ENCODE data around the gene ZNF605. TPM values are rescaled to one million over a fixed set of nuclear protein-coding genes. Genes with fewer than 3 reads are reported as not detected.
"Not testable (repeated sequence)": the region's sequence is repeated elsewhere in the genome, so short reads cannot be mapped to it uniquely, and the experiment has no call there.

Gene ZNF605
- total RNA-seq, 2 experiments from 2014 or later: 8.9 to 10.0 TPM

- peaks cover 34% of the 10 kb centered on the region for H3K9me3 Mint-ChIP-seq (ENCODE audit: low read depth)
- H3K27me3 Mint-ChIP-seq: no peaks in the 10 kb centered on the region
- peaks cover 58% of the 10 kb centered on the region for H3K36me3 Mint-ChIP-seq
- no peak for ATAC-seq
- no peak overlapping the region for H3K27ac Mint-ChIP-seq
- H3K4me1 Mint-ChIP-seq: no peaks in the 10 kb centered on the region
- H3K4me3 Mint-ChIP-seq: no peak overlapping the region
- DNase-seq: no peak
- CTCF ChIA-PET: no interaction called here
Observed at GRCh38 chr12:132940071-132940719, 15.9 kb downstream of the ZNF605 start.

GRCh38 chr12:132938807-132939206 lies 17.3 kb downstream of the ZNF605 start:
- H3K36me3 Mint-ChIP-seq: peaks cover 51% of the 10 kb centered on the region
- CTCF ChIA-PET, DNase-seq, H3K4me3 Mint-ChIP-seq, H3K27me3 Mint-ChIP-seq, H3K4me1 Mint-ChIP-seq, H3K27ac Mint-ChIP-seq, ATAC-seq: not testable (repeated sequence)
- H3K9me3 Mint-ChIP-seq (ENCODE audit: low read depth): peaks cover 40% of the 10 kb centered on the region

GRCh38 chr12:132937476-132937875 lies 18.6 kb downstream of the ZNF605 start:
- Mint-ChIP-seq H3K4me3 (no peak overlapping the region), H3K9me3 (ENCODE audit: low read depth) (peaks cover 43% of the 10 kb centered on the region), H3K36me3 (peaks cover 45% of the 10 kb centered on the region), H3K27ac (no peak overlapping the region), H3K27me3 (no peaks in the 10 kb centered on the region), H3K4me1 (no peaks in the 10 kb centered on the region)
- ATAC-seq: no peak
- CTCF ChIA-PET: no interaction called here
- no peak for DNase-seq

GRCh38 chr12:132936921-132937320 lies 19.2 kb downstream of the ZNF605 start:
- DNase-seq, ATAC-seq, H3K27me3 Mint-ChIP-seq, H3K27ac Mint-ChIP-seq, H3K4me1 Mint-ChIP-seq, H3K4me3 Mint-ChIP-seq, CTCF ChIA-PET: not testable (repeated sequence)
- Mint-ChIP-seq H3K9me3 (ENCODE audit: low read depth) (peaks cover 40% of the 10 kb centered on the region), H3K36me3 (peaks cover 42% of the 10 kb centered on the region)

GRCh38 chr12:132936163-132936562 lies 19.9 kb downstream of the ZNF605 start:
- CTCF ChIA-PET: no interaction called here
- Mint-ChIP-seq H3K27ac (no peak overlapping the region), H3K9me3 (ENCODE audit: low read depth) (peaks cover 39% of the 10 kb centered on the region), H3K27me3 (no peaks in the 10 kb centered on the region), H3K4me1 (no peaks in the 10 kb centered on the region), H3K36me3 (peaks cover 40% of the 10 kb centered on the region), H3K4me3 (no peak overlapping the region)
- ATAC-seq (no peak), DNase-seq (no peak)

- ATAC-seq: no peak
- no peaks in the 10 kb centered on the region for H3K27me3 Mint-ChIP-seq
- H3K27ac Mint-ChIP-seq: no peak overlapping the region
- H3K4me1 Mint-ChIP-seq: no peaks in the 10 kb centered on the region
- peaks cover 52% of the 10 kb centered on the region for H3K36me3 Mint-ChIP-seq
- CTCF ChIA-PET: no interaction called here
- H3K4me3 Mint-ChIP-seq: no peak overlapping the region
- H3K9me3 Mint-ChIP-seq (ENCODE audit: low read depth): peaks cover 62% of the 10 kb centered on the region
- no peak for DNase-seq
Observed at GRCh38 chr12:132926415-132926833, 29.7 kb downstream of the ZNF605 start.

- Mint-ChIP-seq H3K4me3 (no peak overlapping the region), H3K36me3 (peaks cover 49% of the 10 kb centered on the region), H3K9me3 (ENCODE audit: low read depth) (peaks cover 62% of the 10 kb centered on the region), H3K27me3 (no peaks in the 10 kb centered on the region), H3K4me1 (no peaks in the 10 kb centered on the region), H3K27ac (no peak overlapping the region)
- DNase-seq: no peak
- CTCF ChIA-PET: no interaction called here
- ATAC-seq: no peak
Observed at GRCh38 chr12:132925597-132926414, 30.3 kb downstream of the ZNF605 start.

GRCh38 chr12:132924356-132924755 lies 31.8 kb downstream of the ZNF605 start:
- H3K9me3 Mint-ChIP-seq (ENCODE audit: low read depth): peaks cover 58% of the 10 kb centered on the region
- DNase-seq: no peak
- CTCF ChIA-PET: no interaction called here
- H3K4me3 Mint-ChIP-seq: no peak overlapping the region
- no peaks in the 10 kb centered on the region for H3K4me1 Mint-ChIP-seq
- H3K27ac Mint-ChIP-seq: no peak overlapping the region
- H3K27me3 Mint-ChIP-seq: no peaks in the 10 kb centered on the region
- ATAC-seq: no peak
- H3K36me3 Mint-ChIP-seq: peaks cover 41% of the 10 kb centered on the region

GRCh38 chr12:132923356-132923909 lies 32.7 kb downstream of the ZNF605 start:
- ATAC-seq (no peak), DNase-seq (no peak)
- H3K9me3 Mint-ChIP-seq (ENCODE audit: low read depth): peaks cover 58% of the 10 kb centered on the region
- no peaks in the 10 kb centered on the region for H3K4me1 Mint-ChIP-seq
- no peaks in the 10 kb centered on the region for H3K27me3 Mint-ChIP-seq
- peaks cover 38% of the 10 kb centered on the region for H3K36me3 Mint-ChIP-seq
- no peak overlapping the region for H3K4me3 Mint-ChIP-seq
- CTCF ChIA-PET: no interaction called here
- H3K27ac Mint-ChIP-seq: no peak overlapping the region

- Mint-ChIP-seq H3K4me1 (no peaks in the 10 kb centered on the region), H3K27ac (no peak overlapping the region), H3K27me3 (no peaks in the 10 kb centered on the region), H3K4me3 (no peak overlapping the region), H3K36me3 (peaks cover 43% of the 10 kb centered on the region), H3K9me3 (ENCODE audit: low read depth) (peaks cover 61% of the 10 kb centered on the region)
- CTCF ChIA-PET: no interaction called here
- DNase-seq: no peak
- no peak for ATAC-seq
Observed at GRCh38 chr12:132922676-132923075, 33.4 kb downstream of the ZNF605 start.

GRCh38 chr12:132921685-132922084 lies 34.4 kb downstream of the ZNF605 start:
- Mint-ChIP-seq H3K9me3 (ENCODE audit: low read depth) (peaks cover 57% of the 10 kb centered on the region), H3K4me3 (no peak overlapping the region), H3K27ac (no peak overlapping the region), H3K4me1 (no peaks in the 10 kb centered on the region), H3K36me3 (peaks cover 40% of the 10 kb centered on the region), H3K27me3 (no peaks in the 10 kb centered on the region)
- DNase-seq (no peak), ATAC-seq (no peak)
- CTCF ChIA-PET: no interaction called here

- Mint-ChIP-seq H3K4me3 (no peak overlapping the region), H3K27ac (no peak overlapping the region), H3K9me3 (ENCODE audit: low read depth) (peaks cover 48% of the 10 kb centered on the region), H3K36me3 (peaks cover 35% of the 10 kb centered on the region), H3K27me3 (no peaks in the 10 kb centered on the region), H3K4me1 (no peaks in the 10 kb centered on the region)
- DNase-seq (no peak), ATAC-seq (no peak)
- CTCF ChIA-PET: interaction anchor here (0.6 to 1.4 kb wide), 2 partner anchors 14 to 36 kb away, joined by 3 read pairs; no protein-coding TSS in a partner anchor
Observed at GRCh38 chr12:132918680-132919079, 37.4 kb downstream of the ZNF605 start.

- DNase-seq (no peak), ATAC-seq (no peak)
- Mint-ChIP-seq H3K9me3 (ENCODE audit: low read depth) (peaks cover 15% of the 10 kb centered on the region), H3K36me3 (peaks cover 27% of the 10 kb centered on the region), H3K4me3 (peak overlapping the region; percentile 81), H3K27me3 (peaks cover 15% of the 10 kb centered on the region), H3K27ac (peak overlapping the region; percentile 94), H3K4me1 (peaks cover 21% of the 10 kb centered on the region)
- CTCF ChIA-PET: interaction anchor here (1.1 kb wide), 1 partner anchor 129 kb away, joined by 6 read pairs; the partner anchor contains the start of gene ZNF84
Observed at GRCh38 chr12:132909030-132909368, 47.1 kb downstream of the ZNF605 start.

All from activated CD8-positive, alpha-beta memory T cell treated with anti-CD3 and anti-CD28 coated beads, Interleukin-2, amount 10 ng/mL, durations not matched to agents 7 days and 5 days (primary cell).